Cardiac fibroblast (primary cell): Measurements from ENCODE around the gene DPCD.

ENCODE experiments used
- DNase-seq, 2 donors: peaks; one replicate each; pipeline versions ENCODE4 v3.0.0 to v3.0.0-alpha.2; 2010; ENCODE audit warnings: low read depth in 2 of 2
- H3K4me3 ChIP-seq, 2 donors: replicated peaks in 1 of 2; 1 replicate in 1 of 2; 2 replicates in 1 of 2; pipeline ENCODE4 v1.5.1; 2011; ENCODE audit warnings: low read depth in 2 of 2, low read length in 2 of 2, mild to moderate bottlenecking in 2 of 2, moderate library complexity in 1 of 2
- CTCF ChIP-seq: IDR thresholded peaks from one replicate; pipeline ENCODE4 v1.5.1; 2011; ENCODE audit warnings: low read depth, mild to moderate bottlenecking, low read length, inconsistent platforms

The DPCD gene

GRCh38 chr10:101656890-101657289 is 68.8 kb downstream of the DPCD start:
- no peak for TF ChIP-seq CTCF
- DNase-seq, result peak in 1 of 2 donors; percentile 27
- no peak overlapping the region for H3K4me3 ChIP-seq

GRCh38 chr10:101658975-101659374 is 70.9 kb downstream of the DPCD start:
- TF ChIP-seq CTCF, result no peak
- H3K4me3 ChIP-seq, result no peak overlapping the region
- no peak for DNase-seq
